ENCODE measurements around the gene PMS1. TPM values are rescaled to one million over a fixed set of nuclear protein-coding genes. Genes with fewer than 3 reads are reported as not detected.

Gene PMS1
- total RNA-seq, 1 donor from 2014 or later = 39.1 TPM

DNA sequence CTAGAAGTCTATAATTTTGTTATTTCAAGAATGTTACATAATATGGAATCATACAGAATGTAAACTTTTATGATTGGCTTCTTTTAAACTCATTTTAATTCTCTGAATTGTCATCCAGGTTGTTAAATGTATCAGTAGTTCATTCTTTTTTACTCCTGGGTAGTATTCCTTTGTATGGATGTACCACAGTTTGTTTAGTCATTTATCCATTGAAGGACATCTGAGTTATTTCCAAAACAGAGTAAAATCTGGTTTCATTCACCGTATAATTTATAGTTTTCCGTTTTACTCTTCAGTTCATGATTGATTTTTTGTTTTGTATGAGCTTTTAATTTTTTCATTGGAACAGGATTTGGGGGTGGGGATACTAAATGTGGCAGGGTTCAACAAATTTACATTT is 132.4 kb downstream of the PMS1 start:
- Histone ChIP-seq H3K27ac (ENCODE audit: low read depth, low read length) (no peak overlapping the region), H3K9me3 (ENCODE audit: control insufficient read depth in 3 of 3, low read length in 3 of 3) (no peaks in the 10 kb centered on the region), H3K27me3 (ENCODE audit: control insufficient read depth in 3 of 3, insufficient read depth in 3 of 3, low read length in 3 of 3) (no peaks in the 10 kb centered on the region), H3K9ac (ENCODE audit: low read depth in 1 of 3, low read length in 3 of 3) (no peak overlapping the region), H3K4me1 (ENCODE audit: control insufficient read depth in 3 of 3, insufficient read depth in 3 of 3, low read length in 3 of 3) (no peaks in the 10 kb centered on the region), H3K36me3 (ENCODE audit: control insufficient read depth in 3 of 3, insufficient read depth in 3 of 3, low read length in 3 of 3) (no peaks in the 10 kb centered on the region), H3K4me3 (ENCODE audit: low read length in 3 of 3) (no peak overlapping the region)

Other genes with a start within 250 kb of the PMS1 start
- 97.6 TPM for gene SLC40A1, start 203.7 kb upstream of the PMS1 start, total RNA-seq
- 36.5 TPM for gene ASNSD1, start 123.0 kb upstream of the PMS1 start, total RNA-seq
- gene ANKAR, start 109.8 kb upstream of the PMS1 start, total RNA-seq = 31.8 TPM
- 15.1 TPM for gene OSGEPL1, start 21.7 kb upstream of the PMS1 start, total RNA-seq
- 29.7 TPM for gene ORMDL1, start 111 bp upstream of the PMS1 start, total RNA-seq

Data from skeletal muscle tissue (tissue), 4 donors.